Right lung (tissue), 10 donors: ENCODE measurements around the gene UBN1. TPM values are rescaled to one million over a fixed set of nuclear protein-coding genes. Genes with fewer than 3 reads are reported as not detected.
A peak's percentile ranks its signal among the peaks of the same experiment; 100 is the strongest.

ENCODE experiments used
- DNase-seq, 2 donors: peaks; one replicate each; pipeline ENCODE4 v3.0.0-alpha.2; 2013
- long read RNA-seq, 8 donors: transcript quantifications; one replicate each; lab custom pipeline, GENCODE V29; 2026
- polyA plus RNA-seq, 5 donors: library from polyadenylated mRNA; unstranded; fragments of 120-200 nt; gene quantifications; one replicate each; pipeline versions ENCODE4 v1.2.1 to v1.2.3, GENCODE V29; 2013; ENCODE audit warnings: inconsistent platforms in 1 of 5, low replicate concordance in 1 of 5; ENCODE audit not compliant: insufficient read length in 5 of 5, insufficient read depth in 1 of 5

Gene UBN1
- polyA plus RNA-seq, result 10 to 100 TPM; 29.7 to 38.2 (median 31.1) TPM
- long read RNA-seq, donor 1, partial matches to known transcripts, result 10 of 12 reads
- long read RNA-seq, donor 1, other reads (novel, unspliced or antisense), result 0 of 12 reads
- long read RNA-seq, donor 2, full-length matches to known transcripts, result 1 of 1 reads
- long read RNA-seq, donor 2, partial matches to known transcripts, result 0 of 1 reads
- long read RNA-seq, donor 2, other reads (novel, unspliced or antisense), result 0 of 1 reads
- long read RNA-seq, donor 3, full-length matches to known transcripts, result 2 of 27 reads
- long read RNA-seq, donor 3, partial matches to known transcripts, result 25 of 27 reads
- long read RNA-seq, donor 3, other reads (novel, unspliced or antisense), result 0 of 27 reads
- long read RNA-seq, donor 4, partial matches to known transcripts, result 0 of 1 reads
- long read RNA-seq, donor 4, other reads (novel, unspliced or antisense), result 0 of 1 reads
- long read RNA-seq, donor 5, result 0 reads
- long read RNA-seq, donor 6, full-length matches to known transcripts, result 2 of 2 reads
- long read RNA-seq, donor 6, partial matches to known transcripts, result 0 of 2 reads
- long read RNA-seq, donor 6, other reads (novel, unspliced or antisense), result 0 of 2 reads
- long read RNA-seq, donor 7, result 0 reads
- long read RNA-seq, donor 8, result 0 reads

- DNase-seq, result peak; percentile 97
Observed at GRCh38 chr16:4846901-4847773, at the start of gene UBN1, which contains the start of gene GLYR1. Gene UBN1 (plus strand): TSS chr16:4847481. CDS start chr16:4852918, 5,437 bp downstream. Gene GLYR1 (minus strand): TSS chr16:4847288. CDS start chr16:4847265, 23 bp downstream.

GRCh38 chr16:4797805-4798252 lies 49.5 kb upstream of the UBN1 start:
- no peak for DNase-seq

GRCh38 chr16:4798456-4798855 lies 48.8 kb upstream of the UBN1 start:
- no peak for DNase-seq

GRCh38 chr16:4799171-4799855 lies 48.0 kb upstream of the UBN1 start:
- DNase-seq, result no peak

GRCh38 chr16:4800290-4801041 lies 46.8 kb upstream of the UBN1 start:
- no peak for DNase-seq

GRCh38 chr16:4801051-4801961 lies 46.0 kb upstream of the UBN1 start:
- DNase-seq, result no peak

- DNase-seq, result peak; percentile 53 to 64
Observed at GRCh38 chr16:4801962-4802658, 45.2 kb upstream of the UBN1 start, which contains the start of gene ROGDI. Gene ROGDI (minus strand): TSS chr16:4802633. CDS start chr16:4802571, 62 bp downstream.

GRCh38 chr16:4802659-4803287 lies 44.5 kb upstream of the UBN1 start:
- DNase-seq, result peak; percentile 89 to 91

GRCh38 chr16:4803401-4803844 lies 43.9 kb upstream of the UBN1 start:
- DNase-seq, result peak; percentile 37 to 46

- DNase-seq, result no peak
Observed at GRCh38 chr16:4803898-4804762, 43.2 kb upstream of the UBN1 start.

- DNase-seq, result no peak
Observed at GRCh38 chr16:4805231-4805630, 42.0 kb upstream of the UBN1 start.

- no peak for DNase-seq
Observed at GRCh38 chr16:4806280-4806679, 41.0 kb upstream of the UBN1 start.

- DNase-seq, result no peak
Observed at GRCh38 chr16:4811242-4811641, 36.0 kb upstream of the UBN1 start.

- no peak for DNase-seq
Observed at GRCh38 chr16:4811773-4812172, 35.5 kb upstream of the UBN1 start.

- no peak for DNase-seq
Observed at GRCh38 chr16:4813251-4814003, 33.9 kb upstream of the UBN1 start.

GRCh38 chr16:4814046-4814445 lies 33.2 kb upstream of the UBN1 start:
- DNase-seq, result no peak
